ENCODE results near the gene C11orf52.

C11orf52 gene

GRCh38 chr11:111906680-111907079 is 12.0 kb upstream of the C11orf52 start:
- Histone ChIP-seq H2AFZ (ENCODE audit: low read depth) (no peak overlapping the region), H3K9ac (no peak overlapping the region), H3K36me3 (ENCODE audit: insufficient read depth) (no peaks in the 10 kb centered on the region), H3K4me3 (IDR thresholded peaks at IDR 0.05; ENCODE audit: insufficient read depth, low read depth, low read length) (no peak overlapping the region), H3K79me2 (ENCODE audit: insufficient read depth, low read depth) (no peaks in the 10 kb centered on the region), H3K27ac (no peak overlapping the region), H4K20me1 (ENCODE audit: insufficient read depth) (no peaks in the 10 kb centered on the region), H3K4me2 (no peak overlapping the region), H3K4me1 (ENCODE audit: low read depth, poor library complexity, severe bottlenecking) (no peaks in the 10 kb centered on the region), H3K27me3 (ENCODE audit: insufficient read depth, low read depth) (no peaks in the 10 kb centered on the region)
- TF ChIP-seq CTCF (conservative IDR thresholded peaks at IDR 0.05; ENCODE audit: low read depth, low read length) = no peak

- no peak for TF ChIP-seq CTCF (conservative IDR thresholded peaks at IDR 0.05; ENCODE audit: low read depth, low read length)
- H3K36me3 ChIP-seq (ENCODE audit: insufficient read depth) = no peaks in the 10 kb centered on the region
- H3K27ac ChIP-seq = no peak overlapping the region
- H4K20me1 ChIP-seq (ENCODE audit: insufficient read depth) = no peaks in the 10 kb centered on the region
- H3K4me2 ChIP-seq = no peak overlapping the region
- H3K79me2 ChIP-seq (ENCODE audit: insufficient read depth, low read depth) = no peaks in the 10 kb centered on the region
- H3K9ac ChIP-seq = no peak overlapping the region
- no peak overlapping the region for H3K4me3 ChIP-seq (IDR thresholded peaks at IDR 0.05; ENCODE audit: insufficient read depth, low read depth, low read length)
- H3K27me3 ChIP-seq (ENCODE audit: insufficient read depth, low read depth) = no peaks in the 10 kb centered on the region
- no peak overlapping the region for H2AFZ ChIP-seq (ENCODE audit: low read depth)
- H3K4me1 ChIP-seq (ENCODE audit: low read depth, poor library complexity, severe bottlenecking) = no peaks in the 10 kb centered on the region
Measured at GRCh38 chr11:111908639-111909305, 9.9 kb upstream of the C11orf52 start.

- Histone ChIP-seq H4K20me1 (ENCODE audit: insufficient read depth) (no peaks in the 10 kb centered on the region), H2AFZ (ENCODE audit: low read depth) (no peak overlapping the region), H3K27ac (no peak overlapping the region), H3K4me3 (IDR thresholded peaks at IDR 0.05; ENCODE audit: insufficient read depth, low read depth, low read length) (no peak overlapping the region), H3K4me2 (no peak overlapping the region), H3K79me2 (ENCODE audit: insufficient read depth, low read depth) (no peaks in the 10 kb centered on the region), H3K36me3 (ENCODE audit: insufficient read depth) (no peaks in the 10 kb centered on the region), H3K27me3 (ENCODE audit: insufficient read depth, low read depth) (no peaks in the 10 kb centered on the region), H3K4me1 (ENCODE audit: low read depth, poor library complexity, severe bottlenecking) (no peaks in the 10 kb centered on the region), H3K9ac (no peak overlapping the region)
- TF ChIP-seq CTCF (conservative IDR thresholded peaks at IDR 0.05; ENCODE audit: low read depth, low read length) = no peak
Measured at GRCh38 chr11:111909378-111909777, 9.3 kb upstream of the C11orf52 start.

- H3K4me1 ChIP-seq (ENCODE audit: low read depth, poor library complexity, severe bottlenecking) = no peaks in the 10 kb centered on the region
- TF ChIP-seq CTCF (conservative IDR thresholded peaks at IDR 0.05; ENCODE audit: low read depth, low read length) = no peak
- H3K27me3 ChIP-seq (ENCODE audit: insufficient read depth, low read depth) = no peaks in the 10 kb centered on the region
- no peaks in the 10 kb centered on the region for H3K79me2 ChIP-seq (ENCODE audit: insufficient read depth, low read depth)
- H3K4me2 ChIP-seq = no peak overlapping the region
- no peaks in the 10 kb centered on the region for H3K36me3 ChIP-seq (ENCODE audit: insufficient read depth)
- H2AFZ ChIP-seq (ENCODE audit: low read depth) = no peak overlapping the region
- H4K20me1 ChIP-seq (ENCODE audit: insufficient read depth) = no peaks in the 10 kb centered on the region
- H3K4me3 ChIP-seq (IDR thresholded peaks at IDR 0.05; ENCODE audit: insufficient read depth, low read depth, low read length) = no peak overlapping the region
- H3K27ac ChIP-seq = no peak overlapping the region
- no peak overlapping the region for H3K9ac ChIP-seq
Measured at GRCh38 chr11:111910676-111911562, 7.8 kb upstream of the C11orf52 start.

All from KMS-11 (cell line).